SK-N-MC (cell line): ENCODE results near the gene PCCA.

Experiments used
- EZH2 ChIP-seq: fragments of 200-600 bp; sonication (generic); IDR thresholded peaks from one replicate; pipeline ENCODE4 v1.6.1; 2017; ENCODE audit warnings: antibody characterized with exemption
- POLR2AphosphoS5 ChIP-seq: IDR thresholded peaks from 2 replicates; pipeline ENCODE4 v1.6.1; 2012; ENCODE audit warnings: mild to moderate bottlenecking, low read depth, low read length, borderline replicate concordance

DNA sequence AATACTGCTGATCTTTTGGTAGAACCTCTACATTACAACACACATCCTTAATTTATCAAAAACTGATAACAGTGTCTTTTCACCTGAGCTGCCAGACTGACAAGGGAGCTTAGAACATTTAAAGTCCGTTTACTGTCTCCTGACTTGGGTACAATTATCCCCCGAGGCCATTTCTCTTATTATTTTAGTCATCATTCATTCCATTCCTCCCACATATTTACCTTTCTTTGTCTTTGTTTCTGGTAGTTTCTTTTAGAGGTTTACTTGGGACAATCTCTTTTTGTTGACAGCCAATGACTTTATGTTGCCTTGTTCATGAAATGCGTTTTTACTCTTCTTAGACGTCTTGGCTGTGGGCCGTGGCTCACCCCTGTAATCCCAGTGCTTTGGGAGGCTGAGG is 186.9 kb downstream of the PCCA start:
- no peak for TF ChIP-seq POLR2AphosphoS5
- TF ChIP-seq EZH2, result no peak
